ENCODE results near the gene CREB5. TPM values are rescaled to one million over a fixed set of nuclear protein-coding genes. Genes with fewer than 3 reads are reported as not detected.

CREB5 gene
- total RNA-seq, 1 experiment from 2014 or later, result 19.2 TPM

DNA sequence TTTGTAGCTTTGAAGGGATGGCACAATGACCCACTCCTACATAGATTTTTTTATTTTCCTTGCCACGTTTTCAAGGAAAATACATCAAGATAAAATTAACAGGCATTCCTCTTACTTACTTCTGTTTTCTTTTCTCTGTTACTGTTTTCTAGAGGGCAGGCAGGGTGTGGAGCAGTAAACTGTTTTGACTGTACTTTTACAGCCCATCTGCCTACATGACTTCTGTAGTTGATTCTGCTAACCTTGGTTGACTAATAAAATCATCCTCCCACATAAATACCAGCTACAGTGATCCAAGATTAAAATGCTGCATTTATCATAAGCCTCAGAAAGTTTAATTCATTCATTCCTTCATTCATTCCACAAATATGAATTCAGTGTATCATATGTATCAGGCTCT is 387.3 kb downstream of the CREB5 start:
- Mint-ChIP-seq H3K27me3 (ENCODE audit: unreplicated experiment) (no peaks in the 10 kb centered on the region), H3K4me3 (ENCODE audit: low read depth, unreplicated experiment) (no peak overlapping the region), H3K4me1 (ENCODE audit: low read depth, unreplicated experiment) (no peaks in the 10 kb centered on the region), H3K27ac (ENCODE audit: unreplicated experiment) (no peak overlapping the region), H3K9me3 (ENCODE audit: low read depth, unreplicated experiment) (no peaks in the 10 kb centered on the region), H3K36me3 (ENCODE audit: insufficient read depth, unreplicated experiment) (no peaks in the 10 kb centered on the region)
- no TSS peak for BruUV-seq (replicated peaks)
- TF ChIP-seq, protein P1, sequence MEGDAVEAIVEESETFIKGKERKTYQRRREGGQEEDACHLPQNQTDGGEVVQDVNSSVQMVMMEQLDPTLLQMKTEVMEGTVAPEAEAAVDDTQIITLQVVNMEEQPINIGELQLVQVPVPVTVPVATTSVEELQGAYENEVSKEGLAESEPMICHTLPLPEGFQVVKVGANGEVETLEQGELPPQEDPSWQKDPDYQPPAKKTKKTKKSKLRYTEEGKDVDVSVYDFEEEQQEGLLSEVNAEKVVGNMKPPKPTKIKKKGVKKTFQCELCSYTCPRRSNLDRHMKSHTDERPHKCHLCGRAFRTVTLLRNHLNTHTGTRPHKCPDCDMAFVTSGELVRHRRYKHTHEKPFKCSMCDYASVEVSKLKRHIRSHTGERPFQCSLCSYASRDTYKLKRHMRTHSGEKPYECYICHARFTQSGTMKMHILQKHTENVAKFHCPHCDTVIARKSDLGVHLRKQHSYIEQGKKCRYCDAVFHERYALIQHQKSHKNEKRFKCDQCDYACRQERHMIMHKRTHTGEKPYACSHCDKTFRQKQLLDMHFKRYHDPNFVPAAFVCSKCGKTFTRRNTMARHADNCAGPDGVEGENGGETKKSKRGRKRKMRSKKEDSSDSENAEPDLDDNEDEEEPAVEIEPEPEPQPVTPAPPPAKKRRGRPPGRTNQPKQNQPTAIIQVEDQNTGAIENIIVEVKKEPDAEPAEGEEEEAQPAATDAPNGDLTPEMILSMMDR (IDR thresholded peaks at IDR 0.05; ENCODE audit: unreplicated experiment), result no peak
- CTCF ChIA-PET, result no interaction called here
- DNase-seq, result no peak
- intact Hi-C loops (cut with micrococcal nuclease; ENCODE audit: unreplicated experiment), result no loop called here

DNA sequence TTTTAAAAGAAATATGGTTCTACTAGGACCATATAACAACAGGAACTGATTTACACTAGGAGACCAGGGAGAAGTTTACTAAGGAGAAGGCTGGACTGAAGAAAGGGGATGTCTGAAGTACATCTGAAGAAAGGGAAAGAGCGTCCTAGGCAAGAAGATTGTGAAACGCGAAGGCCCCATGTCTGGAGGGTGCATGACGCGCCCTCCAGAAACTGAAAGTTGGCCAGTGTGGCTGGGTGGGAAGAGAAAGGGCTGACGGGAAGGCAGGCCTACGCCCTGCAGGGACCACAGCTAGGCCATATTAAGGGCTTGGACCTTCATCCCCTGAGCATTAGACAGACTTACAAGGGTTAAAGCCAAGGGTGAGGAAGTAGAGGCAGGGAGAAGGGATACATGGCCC is 387.8 kb downstream of the CREB5 start:
- CTCF ChIA-PET, result interaction anchor here (1.0 kb wide), 1 partner anchor 15 kb away, joined by 4 read pairs; no protein-coding TSS in a partner anchor
- Mint-ChIP-seq H3K27ac (ENCODE audit: unreplicated experiment) (no peak overlapping the region), H3K9me3 (ENCODE audit: low read depth, unreplicated experiment) (no peaks in the 10 kb centered on the region), H3K4me3 (ENCODE audit: low read depth, unreplicated experiment) (no peak overlapping the region), H3K4me1 (ENCODE audit: low read depth, unreplicated experiment) (no peaks in the 10 kb centered on the region), H3K36me3 (ENCODE audit: insufficient read depth, unreplicated experiment) (no peaks in the 10 kb centered on the region), H3K27me3 (ENCODE audit: unreplicated experiment) (no peaks in the 10 kb centered on the region)
- no TSS peak for BruUV-seq (replicated peaks)
- intact Hi-C loops (cut with micrococcal nuclease; ENCODE audit: unreplicated experiment), result no loop called here
- TF ChIP-seq, protein P1 (IDR thresholded peaks at IDR 0.05; ENCODE audit: unreplicated experiment), result no peak
- DNase-seq, result no peak

DNA sequence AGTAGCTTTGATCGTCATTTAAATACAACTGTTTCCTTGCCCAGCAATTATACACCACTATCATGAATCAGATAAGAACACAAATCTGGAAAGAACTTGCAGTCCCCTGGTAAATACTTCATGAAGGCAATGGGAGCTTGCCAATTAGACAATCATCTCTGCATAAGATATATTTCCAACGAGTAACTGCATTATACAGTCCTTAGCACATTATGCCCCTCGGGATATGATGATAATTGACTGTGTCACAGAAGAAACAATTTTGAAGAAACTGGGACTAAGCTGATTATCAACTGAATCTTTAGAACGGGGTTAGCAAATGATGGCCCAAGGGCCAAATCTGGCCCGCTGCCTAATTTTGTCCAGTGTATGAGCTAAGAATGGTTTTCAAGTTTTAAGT is 390.1 kb downstream of the CREB5 start:
- H3K27ac Mint-ChIP-seq (ENCODE audit: unreplicated experiment), result no peak overlapping the region
- CTCF ChIA-PET, result no interaction called here

DNA sequence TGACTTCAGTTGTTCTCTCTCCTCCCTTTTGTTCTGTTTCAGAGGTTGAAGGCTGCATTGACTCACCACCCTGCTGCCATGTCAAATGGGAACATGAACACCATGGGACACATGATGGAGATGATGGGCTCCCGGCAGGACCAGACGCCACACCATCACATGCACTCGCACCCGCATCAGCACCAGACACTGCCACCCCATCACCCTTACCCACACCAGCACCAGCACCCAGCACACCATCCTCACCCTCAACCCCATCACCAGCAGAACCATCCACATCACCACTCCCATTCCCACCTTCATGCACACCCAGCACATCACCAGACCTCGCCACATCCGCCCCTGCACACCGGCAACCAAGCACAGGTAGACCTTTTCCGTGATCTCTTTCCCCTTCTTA is 391.8 kb downstream of the CREB5 start:
- DNase-seq, result no peak
- BruUV-seq (replicated peaks), result no TSS peak
- no peaks in the 10 kb centered on the region for H3K4me1 Mint-ChIP-seq (ENCODE audit: low read depth, unreplicated experiment)
- CTCF ChIA-PET, result interaction anchor here (0.5 kb wide), 1 partner anchor 121 kb away, joined by 4 read pairs; no protein-coding TSS in a partner anchor
- no peaks in the 10 kb centered on the region for H3K27me3 Mint-ChIP-seq (ENCODE audit: unreplicated experiment)
- TF ChIP-seq, protein P1 (IDR thresholded peaks at IDR 0.05; ENCODE audit: unreplicated experiment), result no peak
- intact Hi-C loops (cut with micrococcal nuclease; ENCODE audit: unreplicated experiment), result no loop called here
- H3K4me3 Mint-ChIP-seq (ENCODE audit: low read depth, unreplicated experiment), result no peak overlapping the region
- H3K9me3 Mint-ChIP-seq (ENCODE audit: low read depth, unreplicated experiment), result no peaks in the 10 kb centered on the region
- H3K36me3 Mint-ChIP-seq (ENCODE audit: insufficient read depth, unreplicated experiment), result peaks cover 3% of the 10 kb centered on the region
- no peak overlapping the region for H3K27ac Mint-ChIP-seq (ENCODE audit: unreplicated experiment)

More for the DNA sequence above, 390.1 kb downstream of the CREB5 start:
- no peak for DNase-seq
- no peaks in the 10 kb centered on the region for H3K27me3 Mint-ChIP-seq (ENCODE audit: unreplicated experiment)
- H3K4me3 Mint-ChIP-seq (ENCODE audit: low read depth, unreplicated experiment), result no peak overlapping the region
- no peaks in the 10 kb centered on the region for H3K4me1 Mint-ChIP-seq (ENCODE audit: low read depth, unreplicated experiment)
- no peaks in the 10 kb centered on the region for H3K36me3 Mint-ChIP-seq (ENCODE audit: insufficient read depth, unreplicated experiment)
- TF ChIP-seq, protein P1 (IDR thresholded peaks at IDR 0.05; ENCODE audit: unreplicated experiment), result no peak
- no peaks in the 10 kb centered on the region for H3K9me3 Mint-ChIP-seq (ENCODE audit: low read depth, unreplicated experiment)
- BruUV-seq (replicated peaks), result no TSS peak
- intact Hi-C loops (cut with micrococcal nuclease; ENCODE audit: unreplicated experiment), result no loop called here

All from Calu3 (cell line).